Neutrophil (primary cell): Measurements from ENCODE around the gene STRN3.

ENCODE experiments used
- H3K27ac ChIP-seq: fragments of 200-600 bp; sonication (generic); 2 replicates; pipeline ENCODE4 v1.5.1; 2016; ENCODE audit warnings: mild to moderate bottlenecking, moderate library complexity
- H3K27me3 ChIP-seq: fragments of 200-600 bp; sonication (generic); 2 replicates; pipeline ENCODE4 v1.6.0; 2016; ENCODE audit warnings: mild to moderate bottlenecking
- H3K36me3 ChIP-seq: fragments of 200-600 bp; sonication (generic); 2 replicates; pipeline ENCODE4 v1.5.1; 2017
- H3K4me1 ChIP-seq, 2 experiments: fragments of 200-600 bp in 1 of 2; sonication (generic) in 1 of 2; 1 replicate in 1 of 2; 2 replicates in 1 of 2; pipeline versions ENCODE4 v1.5.1 to v1.6.1; 2013 to 2016; ENCODE audit warnings: low read depth in 1 of 2, low read length in 1 of 2, mild to moderate bottlenecking in 1 of 2, moderate library complexity in 1 of 2; ENCODE audit not compliant: control insufficient read depth in 1 of 2, insufficient read depth in 1 of 2
- H3K4me3 ChIP-seq, 2 experiments: fragments of 200-600 bp in 1 of 2; sonication (generic) in 1 of 2; 1 replicate in 1 of 2; 2 replicates in 1 of 2; pipeline ENCODE4 v1.5.1; 2013 to 2016; ENCODE audit warnings: low read depth in 1 of 2, low read length in 1 of 2, mild to moderate bottlenecking in 1 of 2, moderate library complexity in 1 of 2
- H3K9me3 ChIP-seq: fragments of 200-600 bp; sonication (generic); 2 replicates; pipeline ENCODE4 v1.5.1; 2016
- CTCF ChIP-seq: fragments of 200-600 bp; sonication (generic); IDR thresholded peaks from 2 replicates; pipeline ENCODE4 v1.5.1; 2016; ENCODE audit warnings: antibody characterized with exemption

The STRN3 gene

GRCh38 chr14:31029016-31029970 lies 3.1 kb upstream of the STRN3 start:
- no peak for TF ChIP-seq CTCF
- Histone ChIP-seq H3K36me3 (no peaks in the 10 kb centered on the region), H3K4me1 (peaks cover 36 to 39% of the 10 kb centered on the region in 2 experiments), H3K4me3 (no peak overlapping the region), H3K27ac (no peak overlapping the region), H3K27me3 (no peaks in the 10 kb centered on the region), H3K9me3 (no peaks in the 10 kb centered on the region)

GRCh38 chr14:31027847-31028246 lies 1.7 kb upstream of the STRN3 start:
- Histone ChIP-seq H3K9me3 (no peaks in the 10 kb centered on the region), H3K4me3 (no peak overlapping the region)

GRCh38 chr14:31026450-31027235 lies 464 bp upstream of the STRN3 start:
- peak; percentile 36 for TF ChIP-seq CTCF
- Histone ChIP-seq H3K36me3 (no peaks in the 10 kb centered on the region), H3K4me3 (peak overlapping the region; percentile 66 to 90)

More at GRCh38 chr14:31027847-31028246, 1.7 kb upstream of the STRN3 start:
- peaks cover 41 to 44% of the 10 kb centered on the region in 2 experiments for H3K4me1 ChIP-seq
- H3K27me3 ChIP-seq, result no peaks in the 10 kb centered on the region
- H3K36me3 ChIP-seq, result no peaks in the 10 kb centered on the region
- no peak for TF ChIP-seq CTCF
- H3K27ac ChIP-seq, result no peak overlapping the region

GRCh38 chr14:31025367-31026076 lies 657 bp downstream of the STRN3 start, which contains the start of gene AP4S1:
AP4S1 (plus strand) TSS chr14:31025649; CDS start chr14:31066197, 40,548 bp downstream.
- Histone ChIP-seq H3K36me3 (no peaks in the 10 kb centered on the region), H3K9me3 (no peaks in the 10 kb centered on the region), H3K4me1 (peaks cover 27 to 29% of the 10 kb centered on the region in 2 experiments), H3K27me3 (no peaks in the 10 kb centered on the region), H3K27ac (peak within 1 kb of the TSS; percentile 95), H3K4me3 (peak within 1 kb of the TSS; percentile 66 to 90)
- no peak for TF ChIP-seq CTCF

More at GRCh38 chr14:31026450-31027235, 464 bp upstream of the STRN3 start:
- no peaks in the 10 kb centered on the region for H3K27me3 ChIP-seq
- no peaks in the 10 kb centered on the region for H3K9me3 ChIP-seq
- H3K27ac ChIP-seq, result peak overlapping the region; percentile 95
- H3K4me1 ChIP-seq, result peaks cover 38 to 39% of the 10 kb centered on the region in 2 experiments
